ENCODE measurements around the gene MYRF. TPM values are rescaled to one million over a fixed set of nuclear protein-coding genes. Genes with fewer than 3 reads are reported as not detected.

MYRF gene
- total and polyA plus RNA-seq, 2 of the 4 experiments (the other 2 are of a cell fraction) = 1.6 to 10.7 TPM

- BruUV-seq (replicated peaks) = no TSS peak
- no peak overlapping the region for H4K91ac ChIP-seq (ENCODE audit: insufficient read depth, low read depth, low read length)
Observed at GRCh38 chr11:61766353-61766841, 14.0 kb downstream of the MYRF start.

More at GRCh38 chr11:61766353-61766841, 14.0 kb downstream of the MYRF start:
- in situ Hi-C loops (cut with MboI; ENCODE audit: low sequenced_read_pairs) = no loop called here
- peak overlapping the region; percentile 48 for H2AK9ac ChIP-seq (replicated peaks; ENCODE audit: low read depth, low read length, poor library complexity)
- dilution Hi-C loops (cut with HindIII; ENCODE audit: low sequenced_read_pairs, unreplicated experiment) = no loop called here
- POLR2A ChIA-PET (ENCODE audit: unreplicated experiment) = no interaction called here
- 0 out of 2 replicates have a peak, but pooled peaks have one; percentile 17 for ATAC-seq (ENCODE audit: low read depth)
- intact Hi-C loops (cut with micrococcal nuclease) = no loop called here
- no peak overlapping the region for H3K4ac ChIP-seq (ENCODE audit: low read depth, low read length)
- H3K23ac ChIP-seq (ENCODE audit: low read depth, low read length) = no peak overlapping the region
- 57% methylated on average over 9 of the region's 13 CpGs; no CpG with 5 or more reads in 1 of the 2 experiments for WGBS, 2 experiments (ENCODE audit: extremely low coverage in 2 of 2, insufficient read length in 1 of 2)
- no peak overlapping the region for H3K4me3 ChIP-seq (ENCODE audit: insufficient read depth, low read depth, low read length)
- H3K36me3 ChIP-seq (ENCODE audit: control insufficient read depth, insufficient read depth, low read length) = no peaks in the 10 kb centered on the region
- H4K8ac ChIP-seq (ENCODE audit: low read depth in 2 of 2, low read length in 2 of 2) = peak overlapping the region in 1 of 2 experiments; percentile 31; a peak in 2 of 4 replicates
- peak; percentile 86 for DNase-seq
- H2BK20ac ChIP-seq (ENCODE audit: low read depth, low read length) = no peak overlapping the region
- no peak overlapping the region for H3K56ac ChIP-seq (ENCODE audit: extremely low read depth, insufficient read depth, low read length)
- no peak overlapping the region for H2BK5ac ChIP-seq (ENCODE audit: low read depth, low read length, poor library complexity, severe bottlenecking)
- no peak overlapping the region for H3K9ac ChIP-seq (ENCODE audit: low read depth, low read length)
- no peak overlapping the region for H3K27ac ChIP-seq (ENCODE audit: insufficient read depth, low read length)
- TF ChIP-seq BHLHE40 (IDR thresholded peaks at IDR 0.05; ENCODE audit: low read depth, low read length) (peak; percentile 60), MAFK (IDR thresholded peaks at IDR 0.05; ENCODE audit: low read depth, low read length) (no peak)
- no peak overlapping the region for H3K14ac ChIP-seq (replicated peaks; ENCODE audit: low read depth, low read length)
- H2AK5ac ChIP-seq (ENCODE audit: low read depth, low read length) = no peak overlapping the region
- no peaks in the 10 kb centered on the region; the same call in 1 of the 2 replicates for H3K27me3 ChIP-seq (ENCODE audit: control insufficient read depth, insufficient read depth, low read length)
- H2AFZ ChIP-seq (replicated peaks; ENCODE audit: low read length, poor library complexity) = peak overlapping the region; percentile 62
- no peaks in the 10 kb centered on the region; a peak in 1 of 4 replicates for H3K79me1 ChIP-seq (ENCODE audit: low read depth in 1 of 2, low read length in 2 of 2)
- no peak overlapping the region for H4K5ac ChIP-seq (ENCODE audit: low read depth, low read length)
- no peaks in the 10 kb centered on the region for H3K9me3 ChIP-seq (ENCODE audit: control insufficient read depth, insufficient read depth, low read length)
- no peak overlapping the region for H2BK15ac ChIP-seq (ENCODE audit: low read depth, low read length)
- H3K9me1 ChIP-seq (ENCODE audit: insufficient read depth, low read length) = no peaks in the 10 kb centered on the region
- CTCF ChIA-PET = no interaction called here
- no peak overlapping the region for H3K18ac ChIP-seq (ENCODE audit: low read depth, low read length)
- H3K4me1 ChIP-seq (ENCODE audit: control insufficient read depth, insufficient read depth, low read length) = peaks cover 10% of the 10 kb centered on the region
- no peak overlapping the region for H2BK120ac ChIP-seq (ENCODE audit: low read depth, low read length)
- no peaks in the 10 kb centered on the region for H4K20me1 ChIP-seq (ENCODE audit: insufficient read depth, low read length)
- no peak overlapping the region for H3K4me2 ChIP-seq (ENCODE audit: low read depth, low read length)
